NCI-H774 (cell line): Measurements from ENCODE around the gene KIF3A.
"Not testable (repeated sequence)": the region's sequence is repeated elsewhere in the genome, so short reads cannot be mapped to it uniquely, and the experiment has no call there.

Experiments
- DNase-seq: peaks from one replicate; lab custom pipeline; 2025; lab: John Stamatoyannopoulos, UW

KIF3A gene

GRCh38 chr5:132718544-132719312, 18.6 kb downstream of the KIF3A start:
- no peak for DNase-seq

DNA sequence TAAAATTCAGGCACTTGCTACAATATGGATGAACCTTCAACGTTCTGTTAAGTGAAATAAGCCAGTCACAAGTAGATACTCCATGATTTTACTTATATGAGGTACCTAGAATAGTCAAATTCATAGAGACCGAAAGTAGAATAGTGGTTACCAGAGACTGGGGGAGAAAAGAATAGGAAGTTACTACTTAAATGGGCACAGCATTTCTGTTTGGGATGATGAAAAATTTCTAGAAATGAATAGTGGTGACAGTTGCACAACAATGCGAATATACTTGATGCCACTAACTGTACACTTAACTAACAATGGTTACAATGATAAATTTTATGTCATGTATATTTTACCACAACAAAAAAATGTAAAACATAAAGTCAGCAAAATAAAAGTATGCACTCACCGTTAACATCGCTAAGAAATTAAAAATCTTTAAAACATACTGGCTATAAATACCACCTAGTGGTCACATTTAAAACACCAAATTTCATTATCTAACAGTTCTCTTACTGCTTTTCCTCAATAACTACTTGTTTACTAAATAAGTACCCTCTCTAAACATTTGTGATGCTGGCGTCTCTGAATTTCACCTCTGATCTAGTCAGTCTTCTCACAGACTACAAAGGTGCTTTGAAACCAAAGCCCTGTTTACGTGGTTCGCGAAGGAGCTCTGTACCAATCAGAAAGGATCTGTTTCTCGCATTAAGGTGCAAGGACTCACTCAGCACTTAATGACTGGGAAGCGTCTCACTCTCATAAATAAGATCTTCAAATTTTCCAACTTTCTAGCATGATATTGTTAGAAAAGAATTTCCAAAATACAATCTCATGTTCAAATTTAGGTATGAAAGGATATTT, 22.7 kb downstream of the KIF3A start:
- no peak for DNase-seq

- DNase-seq = no peak
Observed at GRCh38 chr5:132708645-132709044, 28.7 kb downstream of the KIF3A start.

DNA sequence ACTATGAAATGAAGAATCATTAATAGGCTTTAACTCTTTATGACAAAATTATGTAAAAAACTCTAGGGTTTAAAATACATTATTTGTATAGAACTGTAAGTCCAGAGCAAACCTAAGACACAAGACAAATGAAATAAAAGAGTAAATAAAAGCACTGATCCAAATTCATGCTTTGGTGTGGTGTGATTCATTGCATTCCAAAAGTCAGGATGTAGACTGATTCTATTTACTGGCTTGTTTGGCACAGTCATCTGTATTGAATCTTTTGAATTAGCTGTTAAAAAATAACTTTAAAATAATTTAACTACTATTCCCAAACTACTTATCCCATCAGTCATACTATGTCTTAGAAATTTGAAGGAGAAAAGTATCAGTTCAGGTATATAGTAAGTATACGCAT, 32.5 kb downstream of the KIF3A start:
- DNase-seq = no peak

DNA sequence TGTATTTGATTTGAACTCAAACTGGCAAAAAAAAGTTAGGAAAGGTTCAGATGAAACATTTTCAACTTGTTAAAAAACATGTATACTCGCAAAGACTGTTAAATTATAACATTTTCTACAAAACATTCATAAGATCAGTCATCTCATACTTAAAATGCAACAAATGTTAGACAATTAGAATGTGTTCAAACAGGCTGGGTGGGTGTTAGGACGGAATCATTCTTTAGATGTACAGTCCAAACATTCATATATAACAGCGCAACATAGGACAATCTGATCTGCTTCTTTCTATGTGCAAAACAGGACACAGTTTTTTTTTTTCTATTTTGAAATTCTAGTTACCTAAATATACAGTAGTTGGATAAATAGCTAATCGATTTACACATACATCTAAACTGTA, 41.4 kb downstream of the KIF3A start:
- no peak for DNase-seq

- no peak for DNase-seq
Observed at GRCh38 chr5:132692632-132692967, 44.7 kb downstream of the KIF3A start.

DNA sequence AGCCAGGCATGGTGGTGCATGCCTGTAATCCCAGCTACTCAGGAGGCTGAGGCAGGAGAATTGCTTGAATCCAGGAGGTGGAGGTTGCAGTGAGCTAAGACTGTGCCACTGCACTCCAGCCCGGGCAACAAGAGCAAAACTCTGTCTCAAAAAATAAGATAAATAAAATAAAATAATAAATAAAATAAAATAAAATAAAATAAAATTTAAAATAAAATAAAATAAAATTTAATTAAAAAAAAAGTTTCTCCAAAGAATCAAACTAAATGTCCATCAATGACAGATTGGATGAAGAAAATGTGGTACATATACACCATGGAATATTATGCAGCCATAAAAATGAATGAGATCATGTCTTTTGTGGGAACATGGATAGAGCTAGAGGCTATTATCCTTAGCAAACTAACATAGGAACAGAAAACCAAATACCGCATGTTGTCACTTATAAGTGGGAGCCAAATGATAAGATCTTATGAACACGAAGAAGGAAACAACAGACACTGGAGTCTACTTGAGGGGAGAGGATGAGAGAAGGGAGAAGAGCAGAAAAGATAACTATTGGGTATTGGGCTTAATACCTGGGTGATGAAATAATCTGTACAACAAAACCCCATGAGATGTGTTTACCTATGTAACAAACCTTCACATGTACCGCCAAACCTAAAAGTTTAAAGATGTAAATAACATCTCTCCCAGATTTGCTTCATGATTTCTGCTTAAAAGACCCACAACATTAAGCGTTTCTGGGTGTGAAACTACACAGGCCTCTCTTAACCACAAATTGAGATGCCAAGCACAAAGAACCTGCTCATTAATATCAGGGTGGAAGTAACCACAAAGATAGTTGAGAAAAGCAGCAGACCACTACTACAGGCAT, 45.4 kb downstream of the KIF3A start:
- not testable (repeated sequence) for DNase-seq

GRCh38 chr5:132690156-132690555, 47.2 kb downstream of the KIF3A start:
- no peak for DNase-seq

DNA sequence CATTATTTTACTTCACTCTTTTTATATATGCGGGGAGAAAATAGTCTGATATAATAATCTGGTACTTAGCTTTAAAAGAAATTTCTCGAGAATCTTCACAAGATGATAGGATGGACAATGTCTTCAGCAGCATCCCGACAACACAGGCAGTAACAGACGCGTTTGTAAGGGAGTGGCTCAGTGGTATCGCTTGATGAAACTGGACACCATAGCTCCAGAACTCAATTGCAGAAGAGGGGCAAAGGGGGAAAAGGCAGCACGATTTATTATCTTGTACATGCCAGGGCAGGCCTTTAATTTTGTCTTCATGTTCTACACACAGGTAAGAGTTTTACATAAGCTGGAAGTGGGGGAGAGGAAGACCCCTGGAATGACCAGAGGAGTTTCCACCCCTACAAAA, 47.8 kb downstream of the KIF3A start:
- no peak for DNase-seq

GRCh38 chr5:132688536-132689339, 48.6 kb downstream of the KIF3A start:
- no peak for DNase-seq

DNA sequence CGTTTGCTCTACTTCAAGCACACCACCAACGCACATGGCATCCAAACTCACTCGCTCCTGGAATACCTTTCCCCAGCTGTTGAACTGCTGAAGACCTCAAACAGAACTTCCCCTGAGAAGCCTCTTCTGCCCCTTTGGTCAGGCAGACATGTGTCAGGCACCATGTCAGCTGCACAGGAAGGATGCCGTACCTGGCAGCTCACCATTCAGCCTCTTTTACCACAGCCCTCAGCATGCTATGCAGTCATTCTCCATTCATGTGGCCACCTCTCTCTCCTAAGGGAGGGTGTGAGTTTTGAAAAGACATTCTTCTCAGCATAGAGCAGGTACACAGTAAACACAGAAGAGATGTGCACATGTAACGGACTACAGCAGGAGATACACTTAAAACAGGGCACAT, 49.4 kb downstream of the KIF3A start:
- no peak for DNase-seq

DNA sequence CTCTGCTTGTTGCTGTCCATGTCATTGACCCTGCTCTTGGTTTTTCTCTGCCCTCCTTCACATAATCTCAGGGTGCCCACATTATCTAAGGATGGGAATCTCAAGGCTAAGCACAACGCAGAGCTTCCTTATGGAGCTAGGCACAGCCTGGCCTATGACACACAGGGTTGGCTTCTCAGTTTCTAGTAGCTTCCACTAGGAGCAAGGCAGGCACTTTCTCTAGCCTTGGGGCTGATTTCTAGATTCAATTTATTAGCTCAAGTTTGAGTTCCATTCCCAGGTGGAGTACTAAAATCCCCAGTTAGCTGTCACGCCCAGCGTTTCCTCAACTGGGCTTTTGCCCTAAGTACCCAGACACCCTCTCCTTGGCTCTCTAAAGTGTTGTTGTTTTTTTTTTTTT, 51.2 kb downstream of the KIF3A start:
- DNase-seq = no peak

GRCh38 chr5:132684922-132685720, 52.2 kb downstream of the KIF3A start:
- DNase-seq = no peak

DNA sequence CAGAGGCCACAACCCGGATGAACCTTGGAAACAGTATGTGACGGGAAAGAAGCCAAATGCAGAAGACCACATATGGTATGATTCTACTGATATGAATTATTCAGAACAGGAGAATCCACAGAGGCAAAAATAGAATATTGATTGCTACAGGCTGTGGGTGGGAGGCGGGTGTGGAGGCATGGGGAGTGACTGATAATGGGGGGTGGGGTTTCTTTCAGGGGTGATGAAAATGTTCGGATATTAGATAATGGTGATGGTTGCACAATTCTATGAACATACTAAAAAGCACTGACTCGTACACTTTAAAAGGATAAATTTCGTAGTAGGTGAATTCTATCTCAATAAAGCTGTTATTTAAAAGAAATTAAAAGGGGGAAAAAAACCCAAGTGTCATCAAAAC, 52.9 kb downstream of the KIF3A start:
- no peak for DNase-seq

DNA sequence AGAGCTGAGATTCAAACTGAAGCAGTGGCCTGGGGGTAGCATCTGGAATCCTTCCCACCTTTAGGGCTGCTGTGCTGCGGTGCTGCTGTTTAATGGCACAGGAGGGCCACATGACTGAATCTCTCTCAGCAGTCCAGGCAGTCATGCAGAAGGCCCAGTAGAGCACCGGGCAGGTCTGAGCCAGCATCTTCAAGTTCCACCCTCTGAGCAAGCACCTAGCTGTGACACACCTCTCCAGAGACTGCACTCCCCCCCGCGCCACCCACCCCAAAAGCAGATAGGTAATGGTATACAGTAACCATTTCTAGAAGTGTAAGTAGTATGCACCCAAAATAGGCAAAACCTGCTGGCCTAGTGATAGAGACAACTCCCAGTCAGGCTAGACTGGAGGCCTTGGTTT, 55.4 kb downstream of the KIF3A start:
- no peak for DNase-seq

GRCh38 chr5:132681476-132681831, 55.9 kb downstream of the KIF3A start:
- DNase-seq = no peak

DNA sequence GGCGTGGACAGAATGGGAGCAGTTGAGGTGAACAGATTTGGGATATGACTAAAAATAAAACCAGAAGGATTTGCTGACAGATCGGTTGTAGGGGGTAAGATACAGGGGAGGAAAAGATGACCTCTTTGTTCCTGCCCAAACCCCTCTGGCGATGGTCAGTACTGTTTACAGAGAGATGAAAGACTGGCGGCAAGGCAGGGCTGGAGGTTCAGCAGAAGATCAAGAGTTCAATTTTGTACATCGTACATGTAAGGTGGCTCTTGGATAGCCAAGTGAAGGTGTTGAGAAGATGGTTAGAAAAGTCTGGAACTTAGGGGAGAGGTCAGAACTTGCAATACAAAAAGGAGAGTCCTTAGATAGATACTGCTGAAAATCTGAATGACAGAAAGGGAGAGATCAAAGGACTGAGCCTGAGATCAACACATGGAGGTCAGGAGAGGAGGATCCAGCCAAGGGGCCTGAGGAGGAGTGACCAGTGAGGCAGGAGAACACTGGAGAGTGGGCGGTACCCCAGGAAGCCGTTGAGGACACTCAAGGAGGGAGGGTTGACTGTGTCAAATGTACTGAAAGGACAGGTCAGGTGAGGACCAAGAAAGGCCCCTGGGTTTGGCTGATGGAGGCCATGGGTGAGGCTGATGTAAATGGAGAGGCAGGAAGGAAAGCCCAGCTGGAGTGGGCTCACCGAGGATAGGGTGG, 56.4 kb downstream of the KIF3A start:
- no peak for DNase-seq

DNA sequence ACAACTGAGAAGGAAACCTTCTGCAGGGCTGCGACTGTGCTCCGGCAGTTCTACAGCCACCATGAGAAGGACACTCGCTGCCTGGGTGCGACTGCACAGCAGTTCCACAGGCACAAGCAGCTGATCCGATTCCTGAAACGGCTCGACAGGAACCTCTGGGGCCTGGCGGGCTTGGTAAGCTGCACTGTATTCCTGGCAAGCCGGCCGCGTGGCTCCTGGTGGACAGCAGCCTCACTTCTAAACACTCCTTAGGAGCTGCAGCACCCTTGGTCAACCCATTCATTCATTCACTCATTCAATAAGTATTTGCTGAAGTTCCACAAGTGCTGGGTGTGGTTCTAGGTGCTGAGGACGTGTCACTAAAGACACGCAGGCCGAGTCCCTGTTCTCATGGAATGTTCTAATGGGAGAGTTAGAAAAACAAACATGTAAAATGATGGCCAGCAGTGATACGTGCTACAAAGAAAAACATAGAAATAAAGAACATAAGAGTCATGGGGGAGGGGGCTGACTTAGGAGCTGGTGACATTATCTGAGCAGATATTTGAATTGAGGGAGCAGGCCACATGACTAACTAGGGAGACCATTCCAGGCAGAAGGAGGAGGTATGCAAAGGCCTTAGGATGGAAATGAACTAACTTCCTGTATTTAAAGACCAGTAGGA, 57.5 kb downstream of the KIF3A start:
- no peak for DNase-seq

DNA sequence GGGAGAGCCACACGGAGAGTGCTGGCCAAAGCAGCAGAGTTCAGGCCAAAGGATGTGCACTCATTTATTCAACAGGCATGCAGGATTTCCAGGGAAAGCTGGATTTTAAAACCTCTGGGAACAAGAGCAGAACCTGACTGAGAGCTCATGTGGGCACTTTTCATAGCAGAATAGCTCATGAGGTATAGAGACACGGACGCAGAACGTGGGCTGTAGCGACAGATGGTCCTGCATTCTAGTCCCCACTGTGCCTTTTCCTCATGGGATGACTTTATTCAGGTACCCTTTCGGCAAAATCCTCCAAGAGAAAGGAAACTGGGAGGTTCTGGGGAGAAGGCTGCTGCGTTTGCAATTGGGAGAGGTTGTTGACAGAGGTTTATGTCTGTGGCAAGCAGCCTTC, 58.2 kb downstream of the KIF3A start:
- DNase-seq = no peak

DNA sequence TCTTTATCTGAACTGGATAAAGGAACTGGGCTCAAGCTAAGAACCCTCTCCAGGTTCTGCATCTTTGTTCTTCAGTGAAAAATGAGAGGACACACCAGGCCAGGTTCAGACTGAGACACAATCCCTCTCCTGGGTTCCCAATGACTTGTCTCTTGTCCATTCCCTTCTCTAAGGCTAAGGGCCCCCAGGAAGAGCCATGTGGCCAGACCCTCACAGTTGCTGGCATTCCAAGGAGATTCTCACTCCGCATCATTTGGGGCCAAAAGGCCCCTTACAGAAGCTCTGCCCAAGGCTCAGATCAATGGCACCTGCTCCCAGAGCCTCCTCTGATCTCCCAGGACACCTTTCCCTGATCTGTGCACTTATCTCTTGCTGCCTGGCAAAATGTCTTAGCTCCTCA, 58.6 kb downstream of the KIF3A start:
- no peak for DNase-seq
